Measurements from ENCODE around the gene EVI2B.

DNA sequence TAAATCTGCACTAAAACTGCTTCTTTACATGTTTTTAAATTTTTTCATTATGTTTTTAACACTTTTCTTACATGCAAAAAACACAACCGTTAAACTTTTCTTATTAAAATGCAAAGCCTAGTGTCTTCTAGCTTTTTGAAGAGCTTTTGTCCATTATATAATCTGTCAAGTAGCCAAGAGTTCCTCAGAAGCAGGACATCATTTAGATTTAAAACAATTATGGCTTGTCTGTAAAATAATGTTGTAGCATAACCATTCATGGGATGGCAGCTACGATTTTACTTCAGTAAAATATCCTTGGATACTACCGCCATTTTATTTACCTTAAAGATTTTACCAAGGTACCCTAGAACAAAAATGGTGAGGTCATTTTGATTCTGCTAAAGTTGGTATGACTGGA, 19.6 kb downstream of the EVI2B start:
- TF ChIP-seq CTCF (IDR thresholded peaks at IDR 0.05 in 4 of 5, conservative IDR thresholded peaks at IDR 0.05 in 1 of 5) (no peak), POLR2A (IDR thresholded peaks at IDR 0.05) (no peak)
